Aorta (tissue), 5 donors: ENCODE data around the gene PACS1. TPM values are rescaled to one million over a fixed set of nuclear protein-coding genes. Genes with fewer than 3 reads are reported as not detected.
"Not testable (repeated sequence)": the region's sequence is repeated elsewhere in the genome, so short reads cannot be mapped to it uniquely, and the experiment has no call there.

ENCODE experiments used
- ATAC-seq: fragments of 200-7000 bp; cut with Tn5 transposase; one replicate; pipeline ENCODE4 v1.9.1; 2022; ENCODE audit warnings: moderate library complexity; ENCODE audit not compliant: low FRiP score
- DNase-seq, 2 donors: peaks; one replicate each; pipeline ENCODE4 v3.0.0-alpha.2; 2020
- H3K27ac ChIP-seq, 2 donors: one replicate each; pipeline ENCODE4 v1.5.1; 2013; ENCODE audit warnings: low read length in 2 of 2, mild to moderate bottlenecking in 2 of 2, moderate library complexity in 2 of 2, control low read depth in 1 of 2, inconsistent platforms in 1 of 2, low read depth in 1 of 2
- H3K27me3 ChIP-seq, 2 donors: one replicate each; pipeline ENCODE4 v1.6.1; 2013; ENCODE audit warnings: control low read depth in 1 of 2, low read length in 1 of 2, mild to moderate bottlenecking in 1 of 2, moderate library complexity in 1 of 2; ENCODE audit not compliant: insufficient read depth in 2 of 2, control insufficient read depth in 1 of 2
- H3K36me3 ChIP-seq, 2 donors: one replicate each; pipeline ENCODE4 v1.6.1; 2013; ENCODE audit warnings: control low read depth in 1 of 2, low read length in 1 of 2, mild to moderate bottlenecking in 1 of 2; ENCODE audit not compliant: insufficient read depth in 2 of 2, control insufficient read depth in 1 of 2
- H3K4me1 ChIP-seq, 2 donors: one replicate each; pipeline ENCODE4 v1.6.1; 2013; ENCODE audit warnings: low read length in 2 of 2, control low read depth in 1 of 2, mild to moderate bottlenecking in 1 of 2, moderate library complexity in 1 of 2; ENCODE audit not compliant: insufficient read depth in 2 of 2, control insufficient read depth in 1 of 2
- H3K4me3 ChIP-seq, 2 donors: one replicate each; pipeline ENCODE4 v1.5.1; 2013; ENCODE audit warnings: low read length in 2 of 2, control low read depth in 1 of 2, mild to moderate bottlenecking in 1 of 2
- H3K9me3 ChIP-seq: one replicate; pipeline ENCODE4 v1.6.1; 2013; ENCODE audit warnings: mild to moderate bottlenecking, low read length; ENCODE audit not compliant: control insufficient read depth
- WGBS, 2 donors: extraction: QIAGEN DNeasy Blood & Tissue Kit; methylation state at CpG; one replicate each; pipeline ENCODE4 v1.1.7; 2013; 5-methylcytosine and 5-hydroxymethylcytosine counted together
- intact Hi-C, 2 donors: fragments of 100-400 bp; cut with DNase I; formaldehyde crosslinking; loops; one replicate each; pipeline versions ENCODE4 v1.14.2 to v1.15.0; 2022
- long read RNA-seq, 2 donors: library from polyadenylated mRNA; unstranded; transcript quantifications; one replicate each; pipeline ENCODE4 v2.0.0, GENCODE V29; 2020 to 2021
- polyA plus RNA-seq, 2 donors: library from polyadenylated mRNA; stranded (reverse); fragments of 200-250 nt; gene quantifications; one replicate each; pipeline ENCODE4 v1.2.3, GENCODE V29; 2013
- total RNA-seq, 2 donors: library from RNA; stranded (reverse); fragmentation: NEBNext Ultra II Directional; extraction: Animal tissue kit (Norgen Biotek cat#: 25700); gene quantifications; one replicate each; pipeline ENCODE4 v1.2.1, GENCODE V29; 2021
- donor health status: healthy with polysubstance abuse.
- donor health status: Bipolar disorder and iron deficiency.
- donor health status: DM: no; HTN: no; CAD: no.
- donor health status: DM: no; HTN: no; CAD: no.
- donor health status: DM: yes; HTN: yes; CAD: no.

PACS1 gene
- total RNA-seq (100 to 1,000 TPM in 1 of 2 donors, 10 to 100 TPM in 1; 85.7 to 119 TPM), polyA plus RNA-seq (10 to 100 TPM; 16.2 to 32.5 TPM)
- long read RNA-seq, donor 1, partial matches to known transcripts = 16 of 30 reads
- long read RNA-seq, donor 1, other reads (novel, unspliced or antisense) = 13 of 30 reads
- long read RNA-seq, donor 2, full-length matches to known transcripts = 6 of 25 reads
- long read RNA-seq, donor 2, partial matches to known transcripts = 7 of 25 reads
- long read RNA-seq, donor 2, other reads (novel, unspliced or antisense) = 12 of 25 reads

- ATAC-seq = peak; percentile 89
- peak within 1 kb of the TSS; percentile 78 to 98 for H3K27ac ChIP-seq
- no peaks in the 10 kb centered on the region for H3K4me1 ChIP-seq
- 0 to 1% methylated on average over 54 to 120 of the region's 120 CpGs for WGBS, 2 donors
- intact Hi-C loops = loop anchor here in 1 of 2 donors (5.0 to 10.0 kb wide), 2 partner anchors 62 to 195 kb away; partner anchors contain the start of gene RAB1B
- H3K36me3 ChIP-seq = peaks cover 0 to 7% of the 10 kb centered on the region in 2 donors
- no peaks in the 10 kb centered on the region for H3K27me3 ChIP-seq
- no peaks in the 10 kb centered on the region for H3K9me3 ChIP-seq
- DNase-seq = peak; percentile 92 to 94
- peak within 1 kb of the TSS; percentile 69 to 85 for H3K4me3 ChIP-seq
These were observed at the start of gene PACS1 for GRCh38 chr11:66069715-66070603. PACS1 (plus strand) TSS chr11:66070272; CDS start chr11:66070487, 215 bp downstream.

GRCh38 chr11:66020618-66021357 is 49.3 kb upstream of the PACS1 start:
- 76 to 77% methylated on average over 25 of the region's 25 CpGs for WGBS, 2 donors
- no peaks in the 10 kb centered on the region for H3K36me3 ChIP-seq
- intact Hi-C loops = loop anchor here (2.0 to 10.0 kb wide), 3 partner anchors 18 to 136 kb away; partner anchors contain the start of genes BANF1 (in 1 of the 2), EIF1AD (in 1 of the 2) and FIBP (in 1 of the 2)
- no peak overlapping the region for H3K4me3 ChIP-seq
- no peaks in the 10 kb centered on the region for H3K27me3 ChIP-seq
- peak overlapping the region in 1 of 2 donors; percentile 9 for H3K27ac ChIP-seq
- DNase-seq (peak; percentile 87 to 88), ATAC-seq (no peak)
- no peaks in the 10 kb centered on the region for H3K4me1 ChIP-seq
- no peaks in the 10 kb centered on the region for H3K9me3 ChIP-seq

- 13 to 16% methylated on average over 46 of the region's 46 CpGs for WGBS, 2 donors
- Histone ChIP-seq H3K27me3 (no peaks in the 10 kb centered on the region), H3K9me3 (no peaks in the 10 kb centered on the region), H3K27ac (no peak overlapping the region), H3K4me3 (no peak overlapping the region), H3K36me3 (no peaks in the 10 kb centered on the region), H3K4me1 (no peaks in the 10 kb centered on the region)
- intact Hi-C loops = loop anchor here (1.0 to 10.0 kb wide), 3 partner anchors 33 to 138 kb away; partner anchors contain the start of gene FIBP (in 1 of the 2)
- DNase-seq = peak; percentile 83 to 94
- ATAC-seq = peak; percentile 90
These were observed 47.5 kb upstream of the PACS1 start for GRCh38 chr11:66022401-66023185.

- H3K27ac ChIP-seq, DNase-seq, H3K4me3 ChIP-seq, H3K4me1 ChIP-seq, H3K27me3 ChIP-seq, H3K9me3 ChIP-seq, ATAC-seq, H3K36me3 ChIP-seq: not testable (repeated sequence)
- intact Hi-C loops = loop anchor here (5.0 to 10.0 kb wide), 2 partner anchors 36 to 138 kb away; partner anchors contain the start of gene FIBP (in 1 of the 2)
- WGBS, 2 donors = 71 to 78% methylated on average over 5 of the region's 5 CpGs
These were observed 47.0 kb upstream of the PACS1 start for GRCh38 chr11:66023186-66023440.

GRCh38 chr11:66026017-66026529 is 44.0 kb upstream of the PACS1 start, which contains the start of gene CATSPER1:
CATSPER1 (minus strand) TSS chr11:66026479; CDS start chr11:66026379, 100 bp downstream.
- no peaks in the 10 kb centered on the region for H3K9me3 ChIP-seq
- no peaks in the 10 kb centered on the region for H3K36me3 ChIP-seq
- no peak for DNase-seq
- 86 to 87% methylated on average over 18 of the region's 18 CpGs for WGBS, 2 donors
- H3K4me3 ChIP-seq = no peak within 1 kb of the TSS
- ATAC-seq = no peak
- H3K27ac ChIP-seq = no peak within 1 kb of the TSS
- intact Hi-C loops = loop anchor here in 1 of 2 donors (10.0 kb wide), 1 partner anchor 141 kb away; the partner anchor contains the start of gene FIBP
- no peaks in the 10 kb centered on the region for H3K27me3 ChIP-seq
- no peaks in the 10 kb centered on the region for H3K4me1 ChIP-seq

GRCh38 chr11:66032957-66033735 is 36.9 kb upstream of the PACS1 start:
- no peaks in the 10 kb centered on the region for H3K9me3 ChIP-seq
- intact Hi-C loops = no loop called here
- no peaks in the 10 kb centered on the region for H3K36me3 ChIP-seq
- no peak for DNase-seq
- H3K27me3 ChIP-seq = no peaks in the 10 kb centered on the region
- ATAC-seq = no peak
- no peaks in the 10 kb centered on the region for H3K4me1 ChIP-seq
- no peak overlapping the region for H3K4me3 ChIP-seq
- H3K27ac ChIP-seq = no peak overlapping the region
- 89 to 92% methylated on average over 8 of the region's 8 CpGs for WGBS, 2 donors

GRCh38 chr11:66035653-66036333 is 34.3 kb upstream of the PACS1 start:
- ATAC-seq = no peak

More at GRCh38 chr11:66035653-66036333, 34.3 kb upstream of the PACS1 start:
- H3K27ac ChIP-seq = no peak overlapping the region
- H3K9me3 ChIP-seq = no peaks in the 10 kb centered on the region
- intact Hi-C loops = no loop called here
- H3K4me1 ChIP-seq = no peaks in the 10 kb centered on the region
- no peaks in the 10 kb centered on the region for H3K27me3 ChIP-seq
- WGBS, 2 donors = 52 to 55% methylated on average over 9 of the region's 9 CpGs
- no peak for DNase-seq
- H3K4me3 ChIP-seq = no peak overlapping the region
- no peaks in the 10 kb centered on the region for H3K36me3 ChIP-seq
